Activated B cell treated with CpG ODN at 0.5 μM for 24 hours (primary cell): ENCODE measurements around the gene AGRN. TPM values are rescaled to one million over a fixed set of nuclear protein-coding genes. Genes with fewer than 3 reads are reported as not detected.
"Not testable (repeated sequence)": the region's sequence is repeated elsewhere in the genome, so short reads cannot be mapped to it uniquely, and the experiment has no call there.

Experiments
- ATAC-seq: fragments of 200-7000 bp; cut with Tn5 transposase; one replicate; pipeline ENCODE4 v1.10.0; 2021; ENCODE audit warnings: low read depth, mild to moderate bottlenecking, moderate library complexity
- CTCF ChIA-PET: fragments of 350-600 bp; sonication (Branson Sonifier 250); formaldehyde crosslinking; loops from one replicate; lab custom pipeline; 2021; ENCODE audit warnings: antibody characterized with exemption; lab: Charles Lee
- POLR2A ChIA-PET: fragments of 350-600 bp; sonication (Branson Sonifier 250); formaldehyde crosslinking; loops from one replicate; lab custom pipeline; 2021; ENCODE audit warnings: antibody characterized with exemption; lab: Charles Lee
- DNase-seq: peaks from one replicate; pipeline ENCODE4 v3.0.0; 2022
- H3K27ac Mint-ChIP-seq: one replicate; pipeline ENCODE4 v1.8.0; 2020; ENCODE audit warnings: mixed read lengths
- H3K27me3 Mint-ChIP-seq: one replicate; pipeline ENCODE4 v1.8.0; 2021; ENCODE audit warnings: mixed read lengths
- H3K36me3 Mint-ChIP-seq: one replicate; pipeline ENCODE4 v1.8.0; 2021; ENCODE audit warnings: low read depth, mixed read lengths
- H3K4me1 Mint-ChIP-seq: one replicate; pipeline ENCODE4 v1.8.0; 2021; ENCODE audit warnings: mixed read lengths
- H3K4me3 Mint-ChIP-seq: one replicate; pipeline ENCODE4 v1.8.0; 2020; ENCODE audit warnings: mild to moderate bottlenecking, mixed read lengths
- H3K9me3 Mint-ChIP-seq: one replicate; pipeline ENCODE4 v1.8.0; 2020; ENCODE audit warnings: mixed read lengths
- intact Hi-C: fragments of 100-400 bp; cut with micrococcal nuclease; formaldehyde crosslinking; loops from one replicate; pipeline ENCODE4 v1.15.1; 2024
- total RNA-seq: library from RNA; stranded (reverse); gene quantifications from 2 replicates; pipeline ENCODE4 v1.2.3, GENCODE V29; 2022
- TF ChIP-seq, protein P1 (sequence below): fragments of 200-600 bp; IDR thresholded peaks from one replicate; pipeline ENCODE4 v1.8.0; 2022; ENCODE audit warnings: antibody characterized with exemption, mild to moderate bottlenecking

The AGRN gene
- total RNA-seq, 1 donor from 2014 or later: 27.1 TPM

DNA sequence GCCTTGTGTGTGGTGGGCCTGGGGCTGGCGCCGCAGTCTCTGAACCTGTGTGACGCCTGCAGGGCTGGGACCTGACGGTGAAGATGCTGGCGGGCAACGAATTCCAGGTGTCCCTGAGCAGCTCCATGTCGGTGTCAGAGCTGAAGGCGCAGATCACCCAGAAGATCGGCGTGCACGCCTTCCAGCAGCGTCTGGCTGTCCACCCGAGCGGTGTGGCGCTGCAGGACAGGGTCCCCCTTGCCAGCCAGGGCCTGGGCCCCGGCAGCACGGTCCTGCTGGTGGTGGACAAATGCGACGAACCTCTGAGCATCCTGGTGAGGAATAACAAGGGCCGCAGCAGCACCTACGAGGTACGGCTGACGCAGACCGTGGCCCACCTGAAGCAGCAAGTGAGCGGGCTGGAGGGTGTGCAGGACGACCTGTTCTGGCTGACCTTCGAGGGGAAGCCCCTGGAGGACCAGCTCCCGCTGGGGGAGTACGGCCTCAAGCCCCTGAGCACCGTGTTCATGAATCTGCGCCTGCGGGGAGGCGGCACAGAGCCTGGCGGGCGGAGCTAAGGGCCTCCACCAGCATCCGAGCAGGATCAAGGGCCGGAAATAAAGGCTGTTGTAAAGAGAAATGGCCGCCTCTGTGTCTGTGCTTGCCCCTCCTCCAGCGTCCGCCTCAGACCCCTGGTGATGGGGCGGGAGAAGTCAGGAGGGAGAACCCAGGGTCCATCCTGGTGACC lies 5.8 kb upstream of the AGRN start:
- ATAC-seq (no peak), DNase-seq (no peak)
- peak overlapping the region; percentile 98 for H3K4me3 Mint-ChIP-seq
- H3K36me3 Mint-ChIP-seq: peaks cover 7% of the 10 kb centered on the region
- peaks cover 2% of the 10 kb centered on the region for H3K27me3 Mint-ChIP-seq
- peaks cover 30% of the 10 kb centered on the region for H3K4me1 Mint-ChIP-seq
- ChIA-PET CTCF (interaction anchor here (1.0 to 2.5 kb wide), 6 partner anchors 12 to 278 kb away, joined by 3 to 14 read pairs (median 4); no protein-coding TSS in a partner anchor), POLR2A (interaction anchor here (0.6 to 2.2 kb wide), 12 partner anchors 8 to 361 kb away, joined by 3 to 20 read pairs (median 4); partner anchors contain the start of gene AURKAIP1)
- no peaks in the 10 kb centered on the region for H3K9me3 Mint-ChIP-seq
- peak overlapping the region; percentile 97 for H3K27ac Mint-ChIP-seq
- TF ChIP-seq, protein P1, sequence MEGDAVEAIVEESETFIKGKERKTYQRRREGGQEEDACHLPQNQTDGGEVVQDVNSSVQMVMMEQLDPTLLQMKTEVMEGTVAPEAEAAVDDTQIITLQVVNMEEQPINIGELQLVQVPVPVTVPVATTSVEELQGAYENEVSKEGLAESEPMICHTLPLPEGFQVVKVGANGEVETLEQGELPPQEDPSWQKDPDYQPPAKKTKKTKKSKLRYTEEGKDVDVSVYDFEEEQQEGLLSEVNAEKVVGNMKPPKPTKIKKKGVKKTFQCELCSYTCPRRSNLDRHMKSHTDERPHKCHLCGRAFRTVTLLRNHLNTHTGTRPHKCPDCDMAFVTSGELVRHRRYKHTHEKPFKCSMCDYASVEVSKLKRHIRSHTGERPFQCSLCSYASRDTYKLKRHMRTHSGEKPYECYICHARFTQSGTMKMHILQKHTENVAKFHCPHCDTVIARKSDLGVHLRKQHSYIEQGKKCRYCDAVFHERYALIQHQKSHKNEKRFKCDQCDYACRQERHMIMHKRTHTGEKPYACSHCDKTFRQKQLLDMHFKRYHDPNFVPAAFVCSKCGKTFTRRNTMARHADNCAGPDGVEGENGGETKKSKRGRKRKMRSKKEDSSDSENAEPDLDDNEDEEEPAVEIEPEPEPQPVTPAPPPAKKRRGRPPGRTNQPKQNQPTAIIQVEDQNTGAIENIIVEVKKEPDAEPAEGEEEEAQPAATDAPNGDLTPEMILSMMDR: no peak
- intact Hi-C loops: loop anchor here (1.0 to 5.0 kb wide), 3 partner anchors 12 to 258 kb away; partner anchors contain the start of gene UBE2J2

DNA sequence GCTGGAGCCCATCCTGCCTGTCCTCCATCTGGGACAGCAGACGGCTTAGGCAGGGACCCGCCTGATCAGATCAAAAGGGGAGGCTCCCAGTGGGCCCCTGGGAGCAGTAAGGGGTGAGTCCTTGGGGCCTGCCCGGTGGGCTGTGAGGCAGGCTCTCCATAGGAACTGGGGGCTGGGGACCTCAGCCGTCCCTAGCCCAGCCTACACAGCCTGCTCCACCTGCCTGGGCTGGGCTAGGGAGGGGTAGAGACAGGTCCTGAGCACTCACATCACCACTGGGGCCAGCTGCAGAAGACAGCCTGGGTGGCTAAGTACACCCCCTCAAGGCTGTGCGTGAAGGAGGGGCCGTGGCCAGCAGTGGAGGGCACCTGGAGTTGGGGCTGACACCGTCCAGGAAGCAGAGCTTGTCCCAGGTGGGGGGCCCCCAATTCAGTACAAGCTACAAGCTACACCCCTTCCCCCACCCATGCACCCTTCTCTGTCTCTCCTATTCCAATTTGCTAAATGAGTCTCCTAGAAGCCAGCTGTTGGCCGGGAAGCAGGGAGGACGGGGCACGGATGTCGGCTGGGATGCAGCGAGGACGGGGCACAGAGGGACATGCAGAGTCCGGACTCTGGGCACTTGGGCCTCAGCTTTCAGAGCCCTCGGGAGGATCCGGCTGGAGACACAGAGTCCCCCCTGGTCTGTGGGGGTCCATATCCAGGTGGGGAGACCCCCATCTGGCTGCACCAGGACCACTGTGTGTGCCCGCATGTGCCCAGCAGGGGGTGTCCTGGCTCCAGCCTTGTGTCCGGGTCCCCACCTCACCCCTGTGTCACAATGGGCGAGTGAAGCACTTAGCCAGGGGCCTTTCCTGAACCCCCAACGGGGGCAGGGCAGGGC lies 4.9 kb upstream of the AGRN start:
- H3K4me1 Mint-ChIP-seq: peaks cover 30% of the 10 kb centered on the region
- DNase-seq: no peak
- ChIA-PET CTCF (interaction anchor here (1.0 to 2.5 kb wide), 4 partner anchors 11 to 108 kb away, joined by 3 to 14 read pairs (median 4); no protein-coding TSS in a partner anchor), POLR2A (interaction anchor here (0.5 to 1.6 kb wide), 2 partner anchors 49 to 1511 kb away, joined by 3 to 5 read pairs; partner anchors contain the start of gene PANK4)
- no peaks in the 10 kb centered on the region for H3K9me3 Mint-ChIP-seq
- intact Hi-C loops: loop anchor here (5.0 kb wide), 1 partner anchor 257 kb away; the partner anchor contains the start of gene UBE2J2
- no peak for ATAC-seq
- TF ChIP-seq, protein P1: no peak
- no peak overlapping the region for H3K4me3 Mint-ChIP-seq
- H3K36me3 Mint-ChIP-seq: peaks cover 7% of the 10 kb centered on the region
- H3K27ac Mint-ChIP-seq: no peak overlapping the region
- no peaks in the 10 kb centered on the region for H3K27me3 Mint-ChIP-seq

DNA sequence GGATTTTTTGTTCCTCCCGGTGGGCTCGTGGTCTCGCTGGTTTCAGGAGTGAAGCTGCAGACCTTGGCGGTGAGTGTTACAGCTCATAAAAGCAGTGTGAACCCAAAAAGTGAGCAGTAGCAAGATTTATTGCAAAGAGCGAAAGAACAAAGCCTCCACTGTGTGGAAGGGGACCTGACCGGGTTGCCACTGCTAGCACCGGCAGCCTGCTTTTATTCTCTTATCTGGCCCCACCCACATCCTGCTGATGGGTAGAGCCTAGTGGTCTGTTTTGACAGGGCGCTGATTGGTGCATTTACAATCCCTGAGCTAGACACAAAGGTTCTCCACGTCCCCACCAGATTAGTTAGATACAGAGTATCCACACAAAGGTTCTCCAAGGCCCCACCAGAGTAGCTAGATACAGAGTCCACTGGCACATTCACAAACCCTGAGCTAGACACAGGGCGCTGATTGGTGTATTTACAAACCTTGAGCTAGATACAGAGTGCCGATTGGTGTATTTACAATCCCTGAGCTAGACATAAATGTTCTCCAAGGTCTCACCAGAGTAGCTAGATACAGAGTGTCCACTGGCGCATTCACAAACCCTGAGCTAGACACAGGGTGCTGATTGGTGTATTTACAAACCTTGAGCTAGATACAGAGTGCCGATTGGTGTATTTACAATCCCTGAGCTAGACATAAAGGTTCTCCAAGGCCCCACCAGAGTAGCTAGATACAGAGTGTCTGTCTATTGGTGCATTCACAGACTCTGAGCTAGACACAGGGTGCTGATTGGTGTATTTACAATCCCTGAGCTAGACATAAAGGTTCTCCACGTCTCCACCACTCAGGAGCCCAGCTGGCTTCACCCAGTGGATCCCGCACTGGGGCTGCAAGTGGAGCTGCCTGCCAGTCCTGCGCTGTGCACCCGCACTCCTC lies 2.3 kb upstream of the AGRN start:
- POLR2A ChIA-PET, ATAC-seq, CTCF ChIA-PET, H3K27me3 Mint-ChIP-seq, H3K4me3 Mint-ChIP-seq, H3K36me3 Mint-ChIP-seq, H3K27ac Mint-ChIP-seq, H3K9me3 Mint-ChIP-seq, DNase-seq: not testable (repeated sequence)
- peaks cover 30% of the 10 kb centered on the region for H3K4me1 Mint-ChIP-seq
- intact Hi-C loops: loop anchor here (2.0 kb wide), 1 partner anchor 15 kb away; no protein-coding TSS in a partner anchor

DNA sequence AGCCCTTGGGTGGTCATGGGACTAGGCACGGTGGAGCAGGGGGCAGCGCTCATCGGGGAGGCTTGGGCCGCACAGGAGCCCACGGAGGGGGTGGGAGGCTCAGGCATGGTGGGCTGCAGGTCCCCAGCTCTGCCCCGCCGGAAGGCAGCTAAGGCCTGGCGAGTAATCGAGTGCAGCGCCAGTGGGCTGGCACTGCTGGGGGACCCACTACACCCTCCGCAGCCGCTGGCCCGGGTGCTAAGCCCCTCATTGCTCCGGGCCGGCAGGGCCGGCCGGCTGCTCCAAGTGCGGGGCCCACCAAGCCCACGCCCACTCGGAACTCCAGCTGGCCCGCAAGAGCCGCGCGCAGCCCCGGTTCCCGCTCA lies 1.6 kb upstream of the AGRN start:
- not testable (repeated sequence) for H3K27me3 Mint-ChIP-seq, H3K9me3 Mint-ChIP-seq, DNase-seq, H3K36me3 Mint-ChIP-seq, H3K27ac Mint-ChIP-seq, H3K4me3 Mint-ChIP-seq, ATAC-seq
- POLR2A ChIA-PET: interaction anchor here (0.6 to 2.0 kb wide), 2 partner anchors 16 to 45 kb away, joined by 4 to 14 read pairs; no protein-coding TSS in a partner anchor
- CTCF ChIA-PET: interaction anchor here (1.4 kb wide), 1 partner anchor 16 kb away, joined by 4 read pairs; no protein-coding TSS in a partner anchor
- intact Hi-C loops: loop anchor here (2.0 kb wide), 1 partner anchor 16 kb away; no protein-coding TSS in a partner anchor
- peaks cover 24% of the 10 kb centered on the region for H3K4me1 Mint-ChIP-seq

DNA sequence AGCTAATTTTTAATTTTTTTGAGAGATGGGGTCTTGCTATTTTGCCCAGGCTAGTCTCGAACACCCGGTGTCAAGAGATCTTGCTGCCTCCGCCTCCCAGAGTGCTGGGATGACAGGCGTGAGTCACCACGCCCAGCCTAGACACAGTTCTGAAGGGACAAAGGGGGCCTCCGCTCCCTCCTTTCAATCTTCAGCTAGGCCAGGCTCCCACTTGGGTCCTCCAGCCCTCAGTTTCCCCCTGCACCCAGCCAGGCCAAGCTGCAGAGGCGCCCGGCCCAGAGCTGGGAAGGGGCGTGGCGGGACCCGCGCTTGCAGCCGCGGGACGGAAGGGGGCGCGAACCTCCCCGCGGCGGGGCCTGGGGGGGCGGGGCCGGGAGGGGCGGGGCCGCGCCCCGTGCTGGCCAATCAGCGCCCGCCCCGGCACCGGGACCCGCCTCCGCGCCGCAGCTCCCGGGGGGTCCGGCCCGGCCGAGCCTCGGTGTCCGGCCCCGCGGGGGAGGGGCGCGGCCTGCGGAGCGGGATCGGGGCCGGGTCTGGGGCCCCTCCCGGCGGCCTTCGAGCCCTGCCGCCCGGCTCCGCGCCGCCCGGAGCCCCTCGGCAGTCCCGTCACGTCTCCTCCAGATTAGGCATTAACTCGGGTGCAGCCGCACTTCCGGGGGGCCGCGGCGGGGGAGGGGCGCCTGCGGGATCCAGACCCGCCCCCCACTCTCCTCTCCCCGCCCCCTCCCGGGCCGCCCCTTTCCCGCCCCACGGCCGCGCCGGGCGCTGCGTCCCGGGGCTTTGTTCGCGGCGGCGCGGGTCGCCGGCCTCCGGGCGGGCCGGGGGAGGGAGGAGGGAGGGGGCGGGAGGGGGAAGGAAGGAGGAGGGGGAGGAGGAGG lies 559 bp upstream of the AGRN start:
- CTCF ChIA-PET: interaction anchor here (1.0 to 1.4 kb wide), 5 partner anchors 13 to 286 kb away, joined by 3 to 8 read pairs (median 4); no protein-coding TSS in a partner anchor
- POLR2A ChIA-PET: interaction anchor here (0.6 to 2.0 kb wide), 7 partner anchors 13 to 387 kb away, joined by 3 to 14 read pairs (median 3); no protein-coding TSS in a partner anchor
- peaks cover 4% of the 10 kb centered on the region for H3K27me3 Mint-ChIP-seq

More for the DNA sequence above, 559 bp upstream of the AGRN start:
- no peaks in the 10 kb centered on the region for H3K36me3 Mint-ChIP-seq
- peaks cover 14% of the 10 kb centered on the region for H3K4me1 Mint-ChIP-seq
- TF ChIP-seq, protein P1: no peak
- ATAC-seq: peak; percentile 87
- no peak overlapping the region for H3K27ac Mint-ChIP-seq
- intact Hi-C loops: loop anchor here (1.0 to 2.0 kb wide), 2 partner anchors 17 to 45 kb away; no protein-coding TSS in a partner anchor
- H3K4me3 Mint-ChIP-seq: peak overlapping the region; percentile 72
- DNase-seq: peak; percentile 84
- no peaks in the 10 kb centered on the region for H3K9me3 Mint-ChIP-seq
